Naive thymus-derived CD4-positive, alpha-beta T cell (primary cell): ENCODE measurements around the gene CAPRIN2. TPM values are rescaled to one million over a fixed set of nuclear protein-coding genes. Genes with fewer than 3 reads are reported as not detected.

Experiments
- ATAC-seq: fragments of 150-1000 bp; cut with Tn5 transposase; 2 replicates; pipeline ENCODE4 v1.10.0; 2021; ENCODE audit warnings: mild to moderate bottlenecking, moderate library complexity
- CTCF ChIA-PET: fragments of 350-600 bp; sonication (Branson Sonifier 250); formaldehyde crosslinking; loops from one replicate; lab custom pipeline; 2021; ENCODE audit warnings: antibody characterized with exemption; lab: Charles Lee
- POLR2A ChIA-PET: fragments of 350-600 bp; sonication (Branson Sonifier 250); formaldehyde crosslinking; loops from one replicate; lab custom pipeline; 2021; ENCODE audit warnings: antibody characterized with exemption, inconsistent platforms; lab: Charles Lee
- DNase-seq, 9 donors: peaks; one replicate each; pipeline versions ENCODE4 v3.0.0 to v3.0.0-alpha.2; 2020 to 2022; ENCODE audit warnings: mixed read lengths in 1 of 9
- H3K27ac ChIP-seq: one replicate; pipeline ENCODE4 v1.7.0; 2013; ENCODE audit warnings: mild to moderate bottlenecking, low read depth, low read length, moderate library complexity
- H3K27me3 ChIP-seq, 2 donors: one replicate each; pipeline ENCODE4 v1.7.0; 2013; ENCODE audit warnings: low read length in 2 of 2, mild to moderate bottlenecking in 2 of 2, moderate library complexity in 2 of 2; ENCODE audit not compliant: control insufficient read depth in 2 of 2, insufficient read depth in 2 of 2
- H3K36me3 ChIP-seq, 3 experiments: 1 replicate in 2 of 3; 2 replicates in 1 of 3; pipeline ENCODE4 v1.7.0; 2013; ENCODE audit warnings: low read length in 3 of 3, mild to moderate bottlenecking in 3 of 3, moderate library complexity in 1 of 3; ENCODE audit not compliant: insufficient read depth in 3 of 3, control insufficient read depth in 2 of 3
- H3K4me1 ChIP-seq, 2 donors: one replicate each; pipeline ENCODE4 v1.7.0; 2013; ENCODE audit warnings: low read length in 2 of 2, mild to moderate bottlenecking in 2 of 2, moderate library complexity in 1 of 2; ENCODE audit not compliant: control insufficient read depth in 2 of 2, insufficient read depth in 2 of 2
- H3K4me3 ChIP-seq: 2 replicates; pipeline ENCODE4 v1.7.0; 2013; ENCODE audit warnings: mild to moderate bottlenecking, low read length
- H3K9me3 ChIP-seq, 3 experiments: 1 replicate in 2 of 3; 2 replicates in 1 of 3; pipeline ENCODE4 v1.7.0; 2013; ENCODE audit warnings: low read length in 3 of 3; ENCODE audit not compliant: control insufficient read depth in 2 of 3
- H3K27ac Mint-ChIP-seq, 9 donors: one replicate each; pipeline ENCODE4 v1.8.0; 2020 to 2022; ENCODE audit warnings: mixed read lengths in 9 of 9, mild to moderate bottlenecking in 8 of 9, moderate library complexity in 5 of 9, inconsistent platforms in 2 of 9
- H3K27me3 Mint-ChIP-seq, 5 donors: one replicate each; pipeline ENCODE4 v1.8.0; 2021 to 2022; ENCODE audit warnings: mixed read lengths in 5 of 5, mild to moderate bottlenecking in 1 of 5
- H3K36me3 Mint-ChIP-seq, 5 donors: one replicate each; pipeline ENCODE4 v1.8.0; 2020 to 2022; ENCODE audit warnings: mixed read lengths in 5 of 5, mild to moderate bottlenecking in 3 of 5, inconsistent platforms in 1 of 5
- H3K4me1 Mint-ChIP-seq, 7 donors: one replicate each; pipeline ENCODE4 v1.8.0; 2020 to 2022; ENCODE audit warnings: mixed read lengths in 7 of 7, mild to moderate bottlenecking in 3 of 7, inconsistent platforms in 1 of 7
- H3K4me3 Mint-ChIP-seq, 10 donors: one replicate each; pipeline ENCODE4 v1.8.0; 2020 to 2022; ENCODE audit warnings: mild to moderate bottlenecking in 10 of 10, mixed read lengths in 10 of 10, moderate library complexity in 6 of 10, inconsistent platforms in 2 of 10
- H3K9me3 Mint-ChIP-seq, 11 donors: one replicate each; pipeline ENCODE4 v1.8.0; 2020 to 2022; ENCODE audit warnings: mixed read lengths in 11 of 11, mild to moderate bottlenecking in 4 of 11, inconsistent platforms in 1 of 11, moderate library complexity in 1 of 11
- intact Hi-C, 2 donors: fragments of 100-400 bp; cut with micrococcal nuclease; formaldehyde crosslinking; loops; one replicate each; pipeline ENCODE4 v1.15.1; 2023
- polyA plus RNA-seq, 2 donors: library from polyadenylated mRNA; unstranded; fragments of 300-500 nt; fragmentation: Illumina TruSeq; gene quantifications; one replicate each; pipeline ENCODE4 v1.2.3, GENCODE V29; 2021
- total RNA-seq, 6 experiments: library from RNA in 5 of 6; stranded (reverse) in 5 of 6; gene quantifications; 1 replicate in 5 of 6; 2 replicates in 1 of 6; pipeline ENCODE4 v1.2.3 and lab custom pipeline; 2021 to 2026

CAPRIN2 gene
- total and polyA plus RNA-seq, 7 experiments from 2014 or later = 6.5 to 50.1 (median 26.4) TPM

GRCh38 chr12:30755395-30755762, 628 bp upstream of the CAPRIN2 start:
- peak overlapping the region; percentile 67 for H3K4me3 ChIP-seq
- H3K27ac ChIP-seq = peak overlapping the region; percentile 63
- peaks cover 0 to 5% (median 0%) of the 10 kb centered on the region in 3 experiments for H3K36me3 ChIP-seq
- H3K4me3 Mint-ChIP-seq = peak overlapping the region; percentile 76 to 98 (median 96)
- peaks cover 21 to 48% (median 40%) of the 10 kb centered on the region in 7 donors for H3K4me1 Mint-ChIP-seq
- ATAC-seq (no peak), DNase-seq (no peak)
- ChIA-PET POLR2A (interaction anchor here (0.8 to 1.5 kb wide), 5 partner anchors 11 to 1374 kb away, joined by 3 to 10 read pairs (median 5); partner anchors contain the start of gene IPO8), CTCF (interaction anchor here (0.7 to 1.2 kb wide), 3 partner anchors 11 to 50 kb away, joined by 3 to 4 read pairs (median 3); no protein-coding TSS in a partner anchor)
- no peaks in the 10 kb centered on the region for H3K27me3 ChIP-seq
- H3K27ac Mint-ChIP-seq = peak overlapping the region; percentile 65 to 92 (median 86)
- H3K9me3 Mint-ChIP-seq = peaks cover 0 to 2% (median 0%) of the 10 kb centered on the region in 11 donors
- intact Hi-C loops = loop anchor here (1.0 to 10.0 kb wide), 13 partner anchors 41 to 1999 kb away; partner anchors contain the start of genes IPO8 (in 2 of the 2), YARS2 (in 2 of the 2), AMN1 (in 1 of the 2) and DDX11 (in 1 of the 2)
- H3K36me3 Mint-ChIP-seq = peaks cover 0 to 8% (median 3%) of the 10 kb centered on the region in 5 donors
- H3K27me3 Mint-ChIP-seq = no peaks in the 10 kb centered on the region
- H3K4me1 ChIP-seq = peaks cover 13 to 29% of the 10 kb centered on the region in 2 donors
- H3K9me3 ChIP-seq = no peaks in the 10 kb centered on the region

GRCh38 chr12:30754383-30754749, 385 bp downstream of the CAPRIN2 start:
- Histone ChIP-seq H3K4me1 (peaks cover 13 to 29% of the 10 kb centered on the region in 2 donors), H3K36me3 (peaks cover 0 to 5% (median 0%) of the 10 kb centered on the region in 3 experiments), H3K27me3 (no peaks in the 10 kb centered on the region), H3K27ac (peak overlapping the region; percentile 63), H3K9me3 (no peaks in the 10 kb centered on the region), H3K4me3 (peak overlapping the region; percentile 67)
- Mint-ChIP-seq H3K36me3 (peaks cover 0 to 13% (median 3%) of the 10 kb centered on the region in 5 donors), H3K9me3 (no peaks in the 10 kb centered on the region), H3K4me3 (peak overlapping the region; percentile 93 to 99 (median 96)), H3K27ac (peak overlapping the region; percentile 77 to 93 (median 87)), H3K27me3 (no peaks in the 10 kb centered on the region), H3K4me1 (peaks cover 22 to 58% (median 48%) of the 10 kb centered on the region in 7 donors)
- peak; percentile 29 for ATAC-seq
- POLR2A ChIA-PET = interaction anchor here (0.6 to 1.5 kb wide), 5 partner anchors 9 to 59 kb away, joined by 3 to 10 read pairs (median 5); partner anchors contain the start of gene IPO8
- intact Hi-C loops = loop anchor here (1.0 to 10.0 kb wide), 16 partner anchors 42 to 2000 kb away; partner anchors contain the start of genes DNM1L (in 2 of the 2), ETFBKMT (in 2 of the 2), SINHCAF (in 2 of the 2) and YARS2 (in 2 of the 2)
- no peak for DNase-seq
- CTCF ChIA-PET = interaction anchor here (1.0 to 1.4 kb wide), 3 partner anchors 13 to 59 kb away, joined by 3 to 8 read pairs (median 3); partner anchors contain the start of gene IPO8

GRCh38 chr12:30753751-30754382, 884 bp downstream of the CAPRIN2 start:
- intact Hi-C loops = loop anchor here (1.0 to 10.0 kb wide), 16 partner anchors 42 to 2001 kb away; partner anchors contain the start of genes DNM1L (in 2 of the 2), ETFBKMT (in 2 of the 2), SINHCAF (in 2 of the 2) and YARS2 (in 2 of the 2)
- H3K27me3 Mint-ChIP-seq = no peaks in the 10 kb centered on the region
- no peaks in the 10 kb centered on the region for H3K9me3 ChIP-seq
- CTCF ChIA-PET = interaction anchor here (0.6 to 1.4 kb wide), 5 partner anchors 10 to 58 kb away, joined by 3 to 8 read pairs (median 3); partner anchors contain the start of gene IPO8
- peaks cover 0 to 16% (median 3%) of the 10 kb centered on the region in 5 donors for H3K36me3 Mint-ChIP-seq
- H3K27ac ChIP-seq = peak overlapping the region; percentile 63
- no peaks in the 10 kb centered on the region for H3K27me3 ChIP-seq
- ATAC-seq (no peak), DNase-seq (no peak)
- H3K4me1 Mint-ChIP-seq = peaks cover 26 to 63% (median 53%) of the 10 kb centered on the region in 7 donors
- peaks cover 0 to 5% (median 0%) of the 10 kb centered on the region in 3 experiments for H3K36me3 ChIP-seq
- H3K4me3 Mint-ChIP-seq = peak overlapping the region; percentile 93 to 99 (median 96)
- POLR2A ChIA-PET = interaction anchor here (0.6 to 1.2 kb wide), 2 partner anchors 9 to 54 kb away, joined by 3 read pairs; no protein-coding TSS in a partner anchor
- peaks cover 13 to 29% of the 10 kb centered on the region in 2 donors for H3K4me1 ChIP-seq
- peak overlapping the region; percentile 67 for H3K4me3 ChIP-seq
- peak overlapping the region; percentile 77 to 93 (median 87) for H3K27ac Mint-ChIP-seq
- H3K9me3 Mint-ChIP-seq = no peaks in the 10 kb centered on the region

DNA sequence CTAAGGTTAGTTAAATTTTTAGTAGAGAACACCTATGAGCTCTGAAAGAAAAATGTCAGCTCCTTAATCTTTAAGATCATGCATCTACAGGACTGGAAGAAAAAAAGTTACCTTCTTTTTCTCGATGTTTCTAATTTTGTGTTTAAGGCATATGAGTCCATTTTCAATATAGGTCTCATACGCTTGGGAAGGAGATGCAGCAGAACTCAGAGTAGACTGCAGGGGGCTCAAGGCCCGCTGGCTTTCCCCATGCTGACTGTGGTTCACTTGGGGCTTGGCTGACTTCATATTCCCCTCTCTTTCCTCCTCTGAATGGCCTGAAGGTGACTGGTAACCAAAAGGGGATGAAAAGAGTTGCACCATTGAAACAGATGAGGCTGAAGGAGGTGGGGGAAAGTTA, 1.5 kb downstream of the CAPRIN2 start:
- Histone ChIP-seq H3K4me3 (no peak overlapping the region), H3K9me3 (no peaks in the 10 kb centered on the region), H3K4me1 (peaks cover 13 to 29% of the 10 kb centered on the region in 2 donors), H3K27ac (no peak overlapping the region), H3K27me3 (no peaks in the 10 kb centered on the region), H3K36me3 (peaks cover 0 to 5% (median 0%) of the 10 kb centered on the region in 3 experiments)
- peaks cover 26 to 65% (median 56%) of the 10 kb centered on the region in 7 donors for H3K4me1 Mint-ChIP-seq
- H3K27ac Mint-ChIP-seq = peak overlapping the region in 6 of 9 donors; percentile 77 to 92 (median 86)
- peak overlapping the region; percentile 93 to 99 (median 96) for H3K4me3 Mint-ChIP-seq
- no peaks in the 10 kb centered on the region for H3K9me3 Mint-ChIP-seq
- ChIA-PET CTCF (interaction anchor here (0.6 to 1.4 kb wide), 5 partner anchors 10 to 58 kb away, joined by 3 to 8 read pairs (median 3); partner anchors contain the start of gene IPO8), POLR2A (interaction anchor here (1.2 kb wide), 1 partner anchor 55 kb away, joined by 3 read pairs; no protein-coding TSS in a partner anchor)
- intact Hi-C loops = loop anchor here (5.0 to 10.0 kb wide), 4 partner anchors 41 to 2002 kb away; partner anchors contain the start of genes DNM1L (in 1 of the 2) and YARS2 (in 1 of the 2)
- peaks cover 0 to 20% (median 3%) of the 10 kb centered on the region in 5 donors for H3K36me3 Mint-ChIP-seq
- ATAC-seq (no peak), DNase-seq (peak in 5 of 9 donors; percentile 9 to 27 (median 12))
- H3K27me3 Mint-ChIP-seq = no peaks in the 10 kb centered on the region

GRCh38 chr12:30752255-30752654, 2.5 kb downstream of the CAPRIN2 start:
- H3K36me3 ChIP-seq = peaks cover 0 to 5% (median 0%) of the 10 kb centered on the region in 3 experiments
- ATAC-seq (no peak), DNase-seq (no peak)
- CTCF ChIA-PET = interaction anchor here (0.7 to 0.8 kb wide), 2 partner anchors 42 to 67 kb away, joined by 3 read pairs; no protein-coding TSS in a partner anchor
- no peaks in the 10 kb centered on the region for H3K9me3 Mint-ChIP-seq
- peaks cover 13 to 29% of the 10 kb centered on the region in 2 donors for H3K4me1 ChIP-seq
- H3K36me3 Mint-ChIP-seq = peaks cover 0 to 27% (median 8%) of the 10 kb centered on the region in 5 donors
- intact Hi-C loops = loop anchor here (5.0 to 10.0 kb wide), 4 partner anchors 40 to 2003 kb away; partner anchors contain the start of genes DNM1L (in 1 of the 2) and YARS2 (in 1 of the 2)
- no peaks in the 10 kb centered on the region for H3K27me3 Mint-ChIP-seq
- peaks cover 26 to 70% (median 62%) of the 10 kb centered on the region in 7 donors for H3K4me1 Mint-ChIP-seq
- POLR2A ChIA-PET = no interaction called here
- H3K27me3 ChIP-seq = no peaks in the 10 kb centered on the region
- H3K9me3 ChIP-seq = no peaks in the 10 kb centered on the region
- no peak overlapping the region for H3K27ac ChIP-seq
- peak overlapping the region in 5 of 10 donors; percentile 4 to 50 (median 42) for H3K4me3 Mint-ChIP-seq
- H3K27ac Mint-ChIP-seq = peak overlapping the region in 2 of 9 donors; percentile 20 to 38
- no peak overlapping the region for H3K4me3 ChIP-seq

DNA sequence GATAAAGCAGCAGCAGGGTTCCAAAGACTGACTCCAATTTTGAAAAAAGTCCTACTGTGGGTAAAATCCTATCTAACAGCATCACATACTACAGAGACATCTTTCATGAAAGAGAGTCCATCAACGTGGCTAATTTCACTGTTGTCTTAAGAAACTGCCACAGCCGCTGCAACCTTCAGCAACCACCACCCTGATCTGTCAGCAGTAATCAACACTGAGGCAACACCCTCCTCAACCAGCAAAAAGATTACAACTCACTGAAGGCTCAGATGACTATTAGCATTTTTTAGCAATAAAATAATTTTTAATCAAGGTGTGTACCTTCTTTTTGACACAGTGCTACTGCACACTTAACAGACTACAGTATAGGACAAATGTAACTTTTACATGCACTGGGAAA, 6.6 kb downstream of the CAPRIN2 start:
- CTCF ChIA-PET = no interaction called here
- Histone ChIP-seq H3K4me3 (no peak overlapping the region), H3K27ac (no peak overlapping the region), H3K4me1 (peaks cover 5 to 13% of the 10 kb centered on the region in 2 donors), H3K9me3 (no peaks in the 10 kb centered on the region), H3K36me3 (peaks cover 0 to 5% (median 0%) of the 10 kb centered on the region in 3 experiments), H3K27me3 (no peaks in the 10 kb centered on the region)
- DNase-seq (no peak), ATAC-seq (no peak)
- peaks cover 9 to 56% (median 41%) of the 10 kb centered on the region in 7 donors for H3K4me1 Mint-ChIP-seq
- no peak overlapping the region for H3K27ac Mint-ChIP-seq
- POLR2A ChIA-PET = no interaction called here
- H3K4me3 Mint-ChIP-seq = no peak overlapping the region
- intact Hi-C loops = no loop called here
- no peaks in the 10 kb centered on the region for H3K27me3 Mint-ChIP-seq
- no peaks in the 10 kb centered on the region for H3K9me3 Mint-ChIP-seq
- H3K36me3 Mint-ChIP-seq = peaks cover 5 to 41% (median 16%) of the 10 kb centered on the region in 5 donors
